HCT116 (cell line): ENCODE results near the gene NDUFAF4. TPM values are rescaled to one million over a fixed set of nuclear protein-coding genes. Genes with fewer than 3 reads are reported as not detected.

ENCODE experiments used
- ATAC-seq: fragments of 200-7000 bp; cut with Tn5 transposase; 2 replicates; pipeline ENCODE4 v1.9.1; 2020; ENCODE audit warnings: mild to moderate bottlenecking, moderate library complexity
- BruUV-seq: library from RNA; stranded (reverse); fragments of 400-500 nt; replicated peaks from 2 replicates; lab custom pipeline; 2021; lab: Mats Ljungman, UMichigan
- CTCF ChIA-PET: fragments of 300-600 bp; sonication (Branson Sonifier 250); formaldehyde crosslinking; loops from one replicate; lab custom pipeline; 2021; ENCODE audit warnings: antibody characterized with exemption; lab: Charles Lee
- POLR2A ChIA-PET: fragments of 300-600, 350-600 bp; sonication (Branson Sonifier 250); formaldehyde crosslinking; loops from one replicate; lab custom pipeline; 2021; ENCODE audit warnings: antibody characterized with exemption; lab: Charles Lee
- RAD21 ChIA-PET, 2 experiments: fragments of 300-600 bp; sonication (Branson Sonifier 250); formaldehyde crosslinking; loops; one replicate each; lab custom pipeline; 2023; ENCODE audit warnings: low total read pairs in 2 of 2; ENCODE audit not compliant: uncharacterized antibody in 2 of 2, unreplicated experiment in 2 of 2, low non-redundant PET in 1 of 2; lab: Charles Lee
- DNase-seq: peaks from one replicate; pipeline ENCODE4 v3.0.0-alpha.2; 2010; ENCODE audit warnings: low read depth, low spot score
- H2AFZ ChIP-seq: fragments of 200-600 bp; shearing (Covaris generic), sonication (generic); 2 replicates; pipeline ENCODE4 v1.6.1; 2017; ENCODE audit warnings: low read depth, mixed run types, mixed read lengths, antibody characterized with exemption, low read length; ENCODE audit not compliant: poor library complexity, severe bottlenecking
- H3K27ac ChIP-seq: 2 replicates; pipeline ENCODE4 v1.5.1; 2012; ENCODE audit warnings: low read depth, low read length
- H3K27me3 ChIP-seq: fragments of 200-600 bp; sonication (generic); 2 replicates; pipeline ENCODE4 v1.6.1; 2016; ENCODE audit warnings: mixed run types, low read length, mixed read lengths; ENCODE audit not compliant: insufficient read depth
- H3K36me3 ChIP-seq, 2 experiments: fragments of 200-500 bp in 1 of 2; fragments of 200-600 bp in 1 of 2; sonication (Bioruptor generic) in 1 of 2; sonication (generic) in 1 of 2; 2 replicates each; pipeline versions ENCODE4 v1.5.1 to v1.6.1; 2014 to 2016; ENCODE audit warnings: low read length in 2 of 2, inconsistent platforms in 1 of 2, mixed read lengths in 1 of 2, mixed run types in 1 of 2; ENCODE audit not compliant: insufficient read depth in 2 of 2, control insufficient read depth in 1 of 2
- H3K4me1 ChIP-seq, 2 experiments: fragments of 200-600 bp in 1 of 2; sonication (generic) in 1 of 2; 2 replicates each; pipeline versions ENCODE4 v1.5.1 to v1.6.1; 2012 to 2017; ENCODE audit warnings: low read length in 2 of 2, inconsistent platforms in 1 of 2, mild to moderate bottlenecking in 1 of 2, mixed read lengths in 1 of 2, mixed run types in 1 of 2, moderate library complexity in 1 of 2; ENCODE audit not compliant: insufficient read depth in 2 of 2, control insufficient read depth in 1 of 2
- H3K4me2 ChIP-seq: fragments of 200-600 bp; sonication (generic); 2 replicates; pipeline ENCODE4 v1.6.1; 2017; ENCODE audit warnings: mixed run types, low read length, mixed read lengths
- H3K4me3 ChIP-seq, 2 experiments: fragments of 200-600 bp in 1 of 2; sonication (generic) in 1 of 2; replicated peaks in 1 of 2; 2 replicates each; pipeline ENCODE4 v1.5.1; 2011 to 2016; ENCODE audit warnings: low read length in 2 of 2, control low read depth in 1 of 2, low read depth in 1 of 2, mild to moderate bottlenecking in 1 of 2, mixed read lengths in 1 of 2, mixed run types in 1 of 2
- H3K79me2 ChIP-seq: fragments of 200-600 bp; sonication (generic); 2 replicates; pipeline ENCODE4 v1.6.1; 2017; ENCODE audit warnings: mild to moderate bottlenecking, mixed run types, low read length, moderate library complexity, mixed read lengths; ENCODE audit not compliant: insufficient read depth
- H3K9ac ChIP-seq: fragments of 200-600 bp; sonication (generic); 2 replicates; pipeline ENCODE4 v1.6.1; 2016; ENCODE audit warnings: low read length, mixed read lengths
- H3K9me2 ChIP-seq: fragments of 200-600 bp; sonication (generic), shearing (Covaris generic); 2 replicates; pipeline ENCODE4 v1.6.1; 2017; ENCODE audit warnings: mixed run types, mild to moderate bottlenecking, moderate library complexity; ENCODE audit not compliant: insufficient read depth
- H3K9me3 ChIP-seq, 2 experiments: fragments of 200-500 bp in 1 of 2; fragments of 200-600 bp in 1 of 2; sonication (Bioruptor generic) in 1 of 2; sonication (generic) in 1 of 2; 2 replicates each; pipeline ENCODE4 v1.6.1; 2014 to 2017; ENCODE audit warnings: low read length in 2 of 2, mixed read lengths in 2 of 2, inconsistent platforms in 1 of 2, low read depth in 1 of 2, mild to moderate bottlenecking in 1 of 2, mixed run types in 1 of 2, moderate library complexity in 1 of 2; ENCODE audit not compliant: control insufficient read depth in 1 of 2, insufficient read depth in 1 of 2
- H4K20me1 ChIP-seq: fragments of 200-600 bp; sonication (generic), shearing (Covaris generic); 2 replicates; pipeline ENCODE4 v1.6.1; 2017; ENCODE audit warnings: mixed run types, mild to moderate bottlenecking, moderate library complexity; ENCODE audit not compliant: insufficient read depth
- CTCF ChIP-seq, 3 experiments: fragments of 200-600 bp in 1 of 3; sonication (generic) in 1 of 3; IDR thresholded peaks in 2 of 3; conservative IDR thresholded peaks in 1 of 3; 2 replicates each; pipeline ENCODE4 v1.5.1; 2012 to 2017; ENCODE audit warnings: low read depth in 2 of 3, low read length in 2 of 3, antibody characterized with exemption in 1 of 3, borderline replicate concordance in 1 of 3, control low read depth in 1 of 3, mild to moderate bottlenecking in 1 of 3, mixed read lengths in 1 of 3, mixed run types in 1 of 3, moderate library complexity in 1 of 3; ENCODE audit not compliant: insufficient read depth in 1 of 3
- ELF1 ChIP-seq: IDR thresholded peaks from 2 replicates; pipeline ENCODE4 v1.6.1; 2012; ENCODE audit warnings: low read depth, borderline replicate concordance
- EZH2phosphoT487 ChIP-seq: fragments of 200-600 bp; IDR thresholded peaks from 2 replicates; pipeline ENCODE4 v1.6.1; 2018; ENCODE audit warnings: antibody characterized with exemption, borderline replicate concordance
- FOSL1 ChIP-seq: IDR thresholded peaks from 2 replicates; pipeline ENCODE4 v1.6.1; 2012; ENCODE audit warnings: low read depth
- POLR2AphosphoS5 ChIP-seq: IDR thresholded peaks from 2 replicates; pipeline ENCODE4 v1.6.1; 2011; ENCODE audit warnings: mild to moderate bottlenecking, low read depth, low read length, moderate library complexity
- RAD21 ChIP-seq: IDR thresholded peaks from 2 replicates; pipeline ENCODE4 v1.6.1; 2012; ENCODE audit warnings: low read depth, mild to moderate bottlenecking
- intact Hi-C: fragments of 100-400 bp; cut with micrococcal nuclease; formaldehyde crosslinking; loops from 2 replicates; pipeline ENCODE4 v1.10.0; 2022
- total RNA-seq: library from RNA; stranded (reverse); gene quantifications from one replicate; pipeline ENCODE4 v1.2.1, GENCODE V29; 2021; ENCODE audit not compliant: unreplicated experiment
- TF ChIP-seq, protein P1 (sequence below): IDR thresholded peaks from 2 replicates; pipeline ENCODE4 v1.6.1; 2012; ENCODE audit warnings: low read depth

Gene NDUFAF4
- total RNA-seq, 1 experiment from 2014 or later = 62.4 TPM

GRCh38 chr6:96926425-96926824 lies 28.7 kb upstream of the NDUFAF4 start:
- no peaks in the 10 kb centered on the region for H3K9me2 ChIP-seq
- ATAC-seq = no peak
- intact Hi-C loops = no loop called here
- RAD21 ChIA-PET = no interaction called here
- H3K4me2 ChIP-seq = no peak overlapping the region
- H3K79me2 ChIP-seq = no peaks in the 10 kb centered on the region
- no peak overlapping the region for H2AFZ ChIP-seq
- no peak overlapping the region for H3K4me3 ChIP-seq
- no peaks in the 10 kb centered on the region for H4K20me1 ChIP-seq
- no peak overlapping the region for H3K9ac ChIP-seq
- H3K36me3 ChIP-seq = no peaks in the 10 kb centered on the region
- no peak for DNase-seq
- no peaks in the 10 kb centered on the region for H3K27me3 ChIP-seq
- H3K27ac ChIP-seq = no peak overlapping the region
- TF ChIP-seq POLR2AphosphoS5 (no peak), RAD21 (no peak), ELF1 (no peak), CTCF (IDR thresholded peaks at IDR 0.05 in 2 of 3, conservative IDR thresholded peaks at IDR 0.05 in 1 of 3; ENCODE audit: borderline replicate concordance in 1 of 3, insufficient read depth in 1 of 3, low read depth in 2 of 3, low read length in 2 of 3) (no peak), FOSL1 (no peak), EZH2phosphoT487 (no peak)
- TF ChIP-seq, protein P1, sequence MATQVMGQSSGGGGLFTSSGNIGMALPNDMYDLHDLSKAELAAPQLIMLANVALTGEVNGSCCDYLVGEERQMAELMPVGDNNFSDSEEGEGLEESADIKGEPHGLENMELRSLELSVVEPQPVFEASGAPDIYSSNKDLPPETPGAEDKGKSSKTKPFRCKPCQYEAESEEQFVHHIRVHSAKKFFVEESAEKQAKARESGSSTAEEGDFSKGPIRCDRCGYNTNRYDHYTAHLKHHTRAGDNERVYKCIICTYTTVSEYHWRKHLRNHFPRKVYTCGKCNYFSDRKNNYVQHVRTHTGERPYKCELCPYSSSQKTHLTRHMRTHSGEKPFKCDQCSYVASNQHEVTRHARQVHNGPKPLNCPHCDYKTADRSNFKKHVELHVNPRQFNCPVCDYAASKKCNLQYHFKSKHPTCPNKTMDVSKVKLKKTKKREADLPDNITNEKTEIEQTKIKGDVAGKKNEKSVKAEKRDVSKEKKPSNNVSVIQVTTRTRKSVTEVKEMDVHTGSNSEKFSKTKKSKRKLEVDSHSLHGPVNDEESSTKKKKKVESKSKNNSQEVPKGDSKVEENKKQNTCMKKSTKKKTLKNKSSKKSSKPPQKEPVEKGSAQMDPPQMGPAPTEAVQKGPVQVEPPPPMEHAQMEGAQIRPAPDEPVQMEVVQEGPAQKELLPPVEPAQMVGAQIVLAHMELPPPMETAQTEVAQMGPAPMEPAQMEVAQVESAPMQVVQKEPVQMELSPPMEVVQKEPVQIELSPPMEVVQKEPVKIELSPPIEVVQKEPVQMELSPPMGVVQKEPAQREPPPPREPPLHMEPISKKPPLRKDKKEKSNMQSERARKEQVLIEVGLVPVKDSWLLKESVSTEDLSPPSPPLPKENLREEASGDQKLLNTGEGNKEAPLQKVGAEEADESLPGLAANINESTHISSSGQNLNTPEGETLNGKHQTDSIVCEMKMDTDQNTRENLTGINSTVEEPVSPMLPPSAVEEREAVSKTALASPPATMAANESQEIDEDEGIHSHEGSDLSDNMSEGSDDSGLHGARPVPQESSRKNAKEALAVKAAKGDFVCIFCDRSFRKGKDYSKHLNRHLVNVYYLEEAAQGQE = no peak
- no peaks in the 10 kb centered on the region for H3K9me3 ChIP-seq
- POLR2A ChIA-PET = no interaction called here
- peaks cover 5 to 15% of the 10 kb centered on the region in 2 experiments; a peak in 3 of 4 replicates for H3K4me1 ChIP-seq
- BruUV-seq = no TSS peak
- CTCF ChIA-PET = no interaction called here
